ENCODE data around the gene SERPINA7.
"Not testable (repeated sequence)": the region's sequence is repeated elsewhere in the genome, so short reads cannot be mapped to it uniquely, and the experiment has no call there.

Gene SERPINA7

GRCh38 chrX:106038625-106039024, at the start of gene SERPINA7:
Gene SERPINA7, minus strand, starts transcription at chrX:106038727. Its CDS starts 1,669 bp downstream, at chrX:106037058.
- DNase-seq (ENCODE audit: extremely low read depth in 1 of 2, low read depth in 1 of 2), result no peak

- DNase-seq (ENCODE audit: extremely low read depth in 1 of 2, low read depth in 1 of 2), result no peak
These were observed 30.5 kb upstream of the SERPINA7 start for GRCh38 chrX:106069048-106069447.

- no peak for DNase-seq (ENCODE audit: extremely low read depth in 1 of 2, low read depth in 1 of 2)
These were observed 11.5 kb upstream of the SERPINA7 start for GRCh38 chrX:106050054-106050453.

GRCh38 chrX:106042296-106042695, 3.8 kb upstream of the SERPINA7 start:
- DNase-seq (ENCODE audit: extremely low read depth in 1 of 2, low read depth in 1 of 2), result no peak

- DNase-seq (ENCODE audit: extremely low read depth in 1 of 2, low read depth in 1 of 2), result no peak
These were observed 2.3 kb upstream of the SERPINA7 start for GRCh38 chrX:106040861-106041260.

- no peak for DNase-seq (ENCODE audit: extremely low read depth in 1 of 2, low read depth in 1 of 2)
These were observed 1.4 kb upstream of the SERPINA7 start for GRCh38 chrX:106039920-106040319.

- DNase-seq (ENCODE audit: extremely low read depth in 1 of 2, low read depth in 1 of 2), result no peak
These were observed 573 bp downstream of the SERPINA7 start for GRCh38 chrX:106037835-106038473.

- no peak for DNase-seq (ENCODE audit: extremely low read depth in 1 of 2, low read depth in 1 of 2)
These were observed 1.8 kb downstream of the SERPINA7 start for GRCh38 chrX:106036716-106037115.

- DNase-seq (ENCODE audit: extremely low read depth in 1 of 2, low read depth in 1 of 2), result no peak
These were observed 3.5 kb downstream of the SERPINA7 start for GRCh38 chrX:106035064-106035463.

GRCh38 chrX:106023947-106024346, 14.6 kb downstream of the SERPINA7 start:
- DNase-seq (ENCODE audit: extremely low read depth in 1 of 2, low read depth in 1 of 2), result no peak

- DNase-seq (ENCODE audit: extremely low read depth in 1 of 2, low read depth in 1 of 2), result no peak
These were observed 16.3 kb downstream of the SERPINA7 start for GRCh38 chrX:106022238-106022637.

GRCh38 chrX:106014119-106014775, 24.3 kb downstream of the SERPINA7 start:
- DNase-seq (ENCODE audit: extremely low read depth in 1 of 2, low read depth in 1 of 2), result no peak

- DNase-seq (ENCODE audit: extremely low read depth in 1 of 2, low read depth in 1 of 2), result no peak
These were observed 29.4 kb downstream of the SERPINA7 start for GRCh38 chrX:106009145-106009544.

GRCh38 chrX:106007815-106008214, 30.7 kb downstream of the SERPINA7 start:
- no peak for DNase-seq (ENCODE audit: extremely low read depth in 1 of 2, low read depth in 1 of 2)

GRCh38 chrX:106005684-106006083, 32.8 kb downstream of the SERPINA7 start:
- DNase-seq (ENCODE audit: extremely low read depth in 1 of 2, low read depth in 1 of 2), result no peak

- DNase-seq (ENCODE audit: extremely low read depth in 1 of 2, low read depth in 1 of 2), result not testable (repeated sequence)
These were observed 37.9 kb downstream of the SERPINA7 start for GRCh38 chrX:106000609-106001008.

GRCh38 chrX:106000203-106000602, 38.3 kb downstream of the SERPINA7 start:
- DNase-seq (ENCODE audit: extremely low read depth in 1 of 2, low read depth in 1 of 2), result no peak

GRCh38 chrX:105999294-105999693, 39.2 kb downstream of the SERPINA7 start:
- no peak for DNase-seq (ENCODE audit: extremely low read depth in 1 of 2, low read depth in 1 of 2)

- not testable (repeated sequence) for DNase-seq (ENCODE audit: extremely low read depth in 1 of 2, low read depth in 1 of 2)
These were observed 50.0 kb downstream of the SERPINA7 start for GRCh38 chrX:105988487-105988886.

All from stimulated activated CD8-positive, alpha-beta memory T cell treated with anti-CD3 and anti-CD28 coated beads, Interleukin-7, amount 100 ng/mL, for 48 hours (primary cell).